ENCODE measurements around the gene FOXD2.

The FOXD2 gene

DNA sequence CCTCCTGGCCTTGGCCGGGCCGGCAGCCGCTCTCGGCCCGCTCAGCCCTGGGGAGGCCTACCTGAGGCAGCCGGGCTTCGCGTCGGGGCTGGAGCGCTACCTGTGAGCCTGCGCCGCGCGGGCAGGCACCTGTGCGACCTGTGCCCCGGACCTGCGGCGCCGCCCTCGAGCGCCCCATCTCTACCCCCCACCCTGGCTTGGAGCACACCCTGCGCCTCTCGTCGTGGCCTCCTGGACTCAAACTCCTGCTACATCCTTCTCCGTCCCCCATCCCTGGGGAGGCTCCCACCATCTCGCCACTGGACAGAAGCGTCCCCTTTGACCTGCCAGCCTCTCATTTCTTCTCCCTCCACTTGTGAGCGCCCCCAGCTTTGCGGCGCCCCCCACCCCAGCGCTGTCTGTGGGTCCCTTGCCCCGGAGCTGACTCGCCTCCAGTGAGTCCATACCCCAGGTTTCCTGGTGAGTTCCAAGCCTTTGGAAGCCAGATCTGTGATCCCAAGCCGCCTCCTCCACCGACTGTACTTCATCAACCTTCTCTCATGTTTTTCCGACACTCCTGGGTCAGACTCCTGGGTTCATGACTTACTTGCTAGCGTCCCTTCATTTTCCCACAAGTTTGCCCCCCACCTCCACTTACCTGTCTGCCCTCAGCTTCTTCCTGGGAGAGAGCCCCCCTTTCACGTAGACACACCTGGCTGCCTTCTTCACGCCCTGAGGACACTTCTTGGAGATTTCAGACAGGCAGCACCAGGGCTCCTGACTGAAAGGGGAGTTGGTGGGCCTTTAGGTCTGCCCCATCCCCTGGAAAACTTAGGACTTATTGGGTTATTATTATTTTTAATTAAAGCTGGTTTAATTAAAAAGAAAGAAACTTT is 20.4 kb upstream of the FOXD2 start:
- DNase-seq: no peak

- no peak for DNase-seq
Observed at GRCh38 chr1:47418122-47418521, 19.7 kb upstream of the FOXD2 start.

DNA sequence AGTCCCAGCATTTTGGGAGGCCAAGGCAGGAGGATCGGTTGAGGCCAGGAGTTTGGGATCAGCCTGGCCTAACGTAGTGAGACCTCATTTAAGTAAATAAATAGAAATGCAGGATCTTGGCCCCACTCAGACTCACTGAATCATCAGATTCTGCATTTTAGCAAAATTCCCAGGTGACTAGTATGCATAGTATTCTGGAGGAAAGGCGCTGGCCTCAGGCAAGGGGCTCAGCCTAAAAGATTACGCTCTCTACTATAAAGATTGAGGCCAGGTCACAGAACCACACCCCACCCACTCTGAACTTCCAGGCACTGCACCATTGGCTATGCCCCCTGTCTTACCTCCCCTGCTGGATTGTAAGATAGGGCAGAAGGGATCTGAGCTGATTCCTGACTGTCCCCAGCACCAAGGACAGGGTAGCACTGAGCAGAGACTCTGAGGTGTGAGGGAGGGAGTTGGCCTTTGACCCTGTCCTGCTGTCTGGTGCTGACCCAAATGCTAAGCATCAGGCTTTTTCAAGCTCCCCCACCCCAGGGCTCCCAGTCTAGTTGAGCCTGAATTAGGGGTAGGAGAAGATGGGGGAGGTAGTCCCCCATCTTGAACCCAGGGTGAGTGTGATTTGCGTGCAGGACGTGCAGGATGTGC is 19.0 kb upstream of the FOXD2 start:
- DNase-seq: no peak

- no peak for DNase-seq
Observed at GRCh38 chr1:47420547-47420946, 17.3 kb upstream of the FOXD2 start.

DNA sequence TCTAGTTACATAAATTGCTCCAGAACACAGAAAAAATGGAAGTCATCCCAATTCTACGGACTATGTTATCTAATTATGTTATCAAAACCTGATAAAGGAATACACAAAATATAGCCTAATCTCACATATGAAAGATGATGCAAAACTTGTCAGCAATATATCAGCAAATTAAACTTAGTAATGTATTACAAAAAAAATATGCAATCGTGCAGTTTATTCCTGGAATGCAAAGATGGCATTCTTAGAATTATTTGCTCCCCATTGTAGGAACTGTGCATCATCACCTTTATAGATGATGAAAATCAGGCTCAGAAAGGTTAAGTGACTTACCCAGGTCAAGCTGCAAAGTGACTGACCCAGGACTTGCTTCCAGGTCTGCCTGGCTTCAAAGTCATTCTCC is 14.0 kb upstream of the FOXD2 start:
- DNase-seq: no peak

DNA sequence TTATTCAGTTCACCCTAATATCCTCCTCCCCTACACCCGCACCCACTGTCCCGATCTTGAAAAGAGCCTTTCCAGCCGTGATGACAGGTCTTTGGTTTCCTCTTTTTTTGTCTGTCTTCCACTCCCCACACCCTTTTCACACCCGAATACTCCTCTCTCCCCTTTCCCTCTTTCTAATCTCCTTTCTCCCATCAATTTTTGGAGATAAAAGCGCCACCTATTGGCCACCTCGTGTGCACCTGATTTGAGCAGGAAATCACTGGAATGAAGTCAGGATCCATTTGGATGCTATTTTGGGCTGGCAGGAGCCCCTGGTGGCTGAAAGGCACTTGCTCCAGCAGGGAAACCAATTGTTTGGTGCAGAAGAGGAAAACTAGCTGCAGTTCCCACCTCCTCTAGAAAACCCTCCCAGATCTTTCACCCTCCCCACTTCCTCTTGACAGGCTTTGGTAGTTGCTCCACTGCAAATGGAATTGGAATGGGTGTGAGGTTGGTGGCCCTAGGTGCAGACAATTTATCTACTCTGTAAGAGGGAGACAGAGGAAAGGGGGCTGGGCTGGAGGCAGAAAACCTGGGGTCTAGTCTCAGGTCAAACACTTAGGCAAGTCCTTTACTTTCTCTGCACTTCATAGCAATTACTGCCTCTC is 13.4 kb upstream of the FOXD2 start:
- peak; percentile 53 for DNase-seq

DNA sequence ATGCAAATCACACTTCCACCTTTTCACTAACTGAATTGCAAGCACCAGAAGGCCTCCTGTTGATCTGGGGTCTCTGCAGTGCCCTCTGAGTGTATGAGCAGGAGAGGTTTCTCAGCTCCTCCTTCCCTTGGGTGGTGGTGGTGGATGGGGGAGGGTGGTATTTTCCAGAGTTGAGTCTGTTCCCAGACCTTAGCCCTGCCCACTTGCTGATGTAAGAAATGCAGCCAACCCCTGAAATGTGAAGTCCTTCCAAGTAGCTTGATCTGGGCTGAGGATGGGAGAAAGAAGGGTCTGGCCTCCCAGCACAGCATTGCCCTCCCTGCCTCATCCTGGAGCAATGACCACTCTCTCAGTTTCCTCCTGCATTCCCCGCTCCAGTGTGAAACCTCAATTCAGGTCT is 6.3 kb upstream of the FOXD2 start:
- DNase-seq: no peak

DNA sequence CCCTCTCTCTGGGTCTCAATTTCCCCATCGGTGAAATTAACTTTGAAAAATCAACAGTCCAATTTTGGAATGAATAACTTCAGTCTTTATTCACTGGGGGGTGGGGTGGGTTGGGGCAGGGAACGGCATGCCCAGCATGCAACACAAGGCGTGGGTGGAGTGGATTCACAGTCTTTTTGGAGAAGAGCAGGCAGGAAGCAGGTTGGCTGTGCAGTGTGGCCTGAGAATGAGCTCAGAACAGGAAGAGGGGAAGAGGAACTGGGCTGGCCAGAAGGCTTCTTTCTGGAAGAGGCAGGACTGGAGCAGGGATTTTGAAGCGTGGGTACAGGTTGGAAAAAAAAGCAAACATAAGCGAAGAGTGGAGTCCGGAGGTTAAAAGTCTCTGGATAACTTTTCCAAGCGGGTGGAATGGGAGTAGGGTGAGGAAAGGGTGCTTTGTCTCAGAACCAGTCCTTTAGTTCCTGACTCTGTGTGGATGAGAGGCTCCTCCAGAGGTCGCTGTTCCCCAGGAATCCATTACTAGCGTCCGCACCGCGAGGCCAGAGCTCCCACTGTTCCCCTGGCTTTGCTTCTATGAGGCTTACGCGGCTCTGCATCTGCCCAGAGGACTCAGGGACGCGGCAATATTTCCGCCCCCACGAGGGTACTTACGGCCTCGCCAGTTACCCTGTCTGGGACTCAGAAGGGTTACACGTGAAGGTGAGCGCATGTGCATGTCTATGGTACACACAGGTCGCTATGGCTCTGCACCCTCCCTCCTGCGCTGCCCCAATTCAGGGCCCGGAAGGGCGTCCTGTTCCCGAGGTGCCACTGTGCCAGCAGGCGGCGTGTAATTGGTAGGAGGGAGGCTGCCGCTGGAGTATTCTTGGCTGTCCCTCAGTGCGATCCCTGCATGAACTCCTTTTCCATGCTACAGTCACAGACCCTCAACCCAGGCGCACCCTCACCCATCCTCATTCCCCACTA is 5.5 kb upstream of the FOXD2 start:
- peak; percentile 53 for DNase-seq

DNA sequence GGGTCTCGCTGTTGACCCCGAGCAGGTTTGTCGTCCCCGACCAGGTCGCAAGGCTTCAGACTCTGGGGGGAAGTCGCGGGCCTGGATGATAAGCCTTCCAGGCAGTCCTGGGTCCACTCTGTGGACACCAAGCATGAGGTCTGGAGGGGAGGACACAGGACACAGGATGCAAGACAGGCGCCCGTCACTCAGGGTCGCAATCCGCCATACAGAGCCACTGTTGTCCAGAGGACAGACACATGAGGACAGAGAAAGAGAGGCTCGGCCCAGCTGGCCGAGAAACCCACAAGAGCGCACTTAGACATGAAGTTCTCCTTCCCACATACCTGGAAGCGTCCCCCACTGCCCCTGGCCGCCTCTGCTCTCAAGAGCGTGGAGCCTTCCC is 4.8 kb upstream of the FOXD2 start:
- DNase-seq: no peak

- DNase-seq: no peak
Observed at GRCh38 chr1:47433477-47434050, 4.3 kb upstream of the FOXD2 start.

DNA sequence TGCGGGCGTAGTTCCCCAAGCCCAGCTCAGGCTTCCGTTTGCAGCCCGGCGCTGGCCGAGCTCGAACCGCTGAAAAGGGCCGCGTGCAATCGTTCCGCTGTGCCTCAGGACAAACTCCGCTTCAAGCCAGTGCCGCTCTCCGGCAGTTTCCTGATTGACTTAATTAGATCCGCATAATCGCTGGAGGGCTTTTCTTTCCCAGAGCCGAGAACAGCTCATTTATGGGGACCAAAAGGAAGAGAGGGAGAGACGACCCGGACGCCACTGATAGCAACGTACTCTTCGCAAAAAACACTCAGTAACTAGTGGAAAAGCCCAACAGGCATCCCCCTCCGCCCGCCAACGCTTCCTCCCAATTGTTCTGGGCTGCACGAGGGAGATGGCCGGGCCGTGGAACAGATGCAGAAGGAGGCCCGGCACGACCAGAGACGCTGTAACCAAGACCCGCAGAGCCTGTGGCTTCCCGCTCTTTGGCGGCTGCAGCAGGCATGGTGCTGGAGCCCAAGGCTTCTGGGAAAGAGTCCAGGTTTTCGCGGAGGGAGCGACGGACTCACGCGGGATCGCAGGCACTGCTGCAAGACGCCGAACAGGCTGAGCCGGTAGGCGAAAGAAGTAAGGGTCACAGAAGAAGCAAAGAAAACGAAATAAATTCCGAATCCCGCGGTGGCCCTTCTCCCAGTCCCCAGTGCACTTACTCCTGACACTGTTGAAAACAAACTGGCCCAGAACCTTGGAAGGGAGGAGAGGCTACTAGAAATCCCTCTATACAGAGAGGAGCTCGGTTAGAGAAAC is 3.6 kb upstream of the FOXD2 start:
- no peak for DNase-seq

- DNase-seq: no peak
Observed at GRCh38 chr1:47435506-47436303, 2.1 kb upstream of the FOXD2 start.

GRCh38 chr1:47436304-47436978 is 1.4 kb upstream of the FOXD2 start:
- DNase-seq: peak; percentile 42

GRCh38 chr1:47436979-47437446 is 831 bp upstream of the FOXD2 start:
- DNase-seq: no peak

DNA sequence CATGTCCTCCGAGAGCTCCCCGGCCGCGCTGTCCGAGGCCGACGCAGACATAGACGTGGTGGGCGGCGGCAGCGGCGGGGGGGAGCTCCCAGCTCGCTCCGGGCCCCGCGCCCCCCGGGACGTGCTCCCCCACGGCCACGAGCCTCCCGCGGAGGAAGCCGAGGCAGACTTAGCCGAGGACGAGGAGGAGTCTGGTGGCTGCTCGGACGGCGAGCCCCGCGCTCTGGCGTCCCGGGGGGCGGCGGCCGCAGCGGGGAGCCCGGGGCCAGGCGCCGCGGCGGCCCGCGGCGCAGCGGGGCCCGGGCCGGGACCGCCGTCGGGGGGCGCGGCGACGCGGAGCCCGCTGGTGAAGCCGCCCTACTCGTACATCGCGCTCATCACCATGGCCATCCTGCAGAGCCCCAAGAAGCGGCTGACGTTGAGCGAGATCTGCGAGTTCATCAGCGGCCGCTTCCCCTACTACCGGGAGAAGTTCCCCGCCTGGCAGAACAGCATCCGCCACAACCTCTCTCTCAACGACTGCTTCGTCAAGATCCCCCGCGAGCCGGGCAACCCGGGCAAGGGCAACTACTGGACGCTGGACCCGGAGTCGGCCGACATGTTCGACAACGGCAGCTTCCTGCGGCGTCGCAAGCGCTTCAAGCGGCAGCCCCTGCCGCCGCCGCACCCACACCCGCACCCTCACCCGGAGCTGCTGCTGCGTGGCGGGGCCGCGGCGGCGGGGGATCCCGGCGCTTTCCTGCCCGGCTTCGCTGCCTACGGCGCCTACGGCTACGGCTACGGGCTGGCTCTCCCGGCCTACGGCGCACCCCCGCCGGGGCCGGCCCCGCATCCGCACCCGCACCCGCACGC is 547 bp downstream of the FOXD2 start:
- DNase-seq: no peak

DNA sequence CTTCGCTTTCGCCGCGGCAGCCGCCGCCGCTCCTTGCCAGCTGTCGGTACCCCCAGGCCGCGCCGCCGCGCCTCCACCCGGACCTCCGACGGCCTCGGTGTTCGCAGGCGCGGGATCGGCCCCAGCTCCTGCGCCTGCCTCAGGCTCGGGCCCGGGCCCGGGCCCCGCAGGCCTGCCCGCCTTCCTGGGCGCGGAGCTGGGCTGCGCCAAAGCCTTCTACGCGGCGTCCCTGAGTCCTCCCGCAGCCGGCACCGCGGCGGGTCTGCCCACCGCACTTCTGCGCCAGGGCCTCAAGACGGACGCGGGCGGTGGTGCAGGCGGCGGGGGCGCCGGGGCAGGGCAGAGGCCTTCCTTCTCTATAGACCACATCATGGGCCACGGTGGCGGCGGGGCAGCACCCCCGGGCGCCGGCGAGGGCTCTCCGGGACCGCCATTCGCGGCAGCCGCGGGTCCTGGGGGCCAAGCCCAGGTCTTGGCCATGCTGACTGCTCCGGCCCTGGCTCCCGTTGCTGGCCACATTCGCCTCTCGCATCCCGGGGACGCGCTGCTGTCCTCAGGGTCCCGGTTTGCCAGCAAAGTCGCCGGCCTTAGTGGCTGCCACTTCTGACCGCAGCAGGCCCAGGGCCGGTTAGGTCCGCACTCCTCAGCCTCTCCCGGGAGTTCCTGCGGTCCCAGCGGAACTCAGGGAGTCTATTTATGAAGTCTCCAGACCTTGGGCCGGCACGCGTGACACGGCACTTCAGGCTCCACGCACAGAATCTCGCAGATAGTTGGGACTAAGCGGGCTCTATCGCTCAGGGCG is 1.4 kb downstream of the FOXD2 start:
- no peak for DNase-seq

DNA sequence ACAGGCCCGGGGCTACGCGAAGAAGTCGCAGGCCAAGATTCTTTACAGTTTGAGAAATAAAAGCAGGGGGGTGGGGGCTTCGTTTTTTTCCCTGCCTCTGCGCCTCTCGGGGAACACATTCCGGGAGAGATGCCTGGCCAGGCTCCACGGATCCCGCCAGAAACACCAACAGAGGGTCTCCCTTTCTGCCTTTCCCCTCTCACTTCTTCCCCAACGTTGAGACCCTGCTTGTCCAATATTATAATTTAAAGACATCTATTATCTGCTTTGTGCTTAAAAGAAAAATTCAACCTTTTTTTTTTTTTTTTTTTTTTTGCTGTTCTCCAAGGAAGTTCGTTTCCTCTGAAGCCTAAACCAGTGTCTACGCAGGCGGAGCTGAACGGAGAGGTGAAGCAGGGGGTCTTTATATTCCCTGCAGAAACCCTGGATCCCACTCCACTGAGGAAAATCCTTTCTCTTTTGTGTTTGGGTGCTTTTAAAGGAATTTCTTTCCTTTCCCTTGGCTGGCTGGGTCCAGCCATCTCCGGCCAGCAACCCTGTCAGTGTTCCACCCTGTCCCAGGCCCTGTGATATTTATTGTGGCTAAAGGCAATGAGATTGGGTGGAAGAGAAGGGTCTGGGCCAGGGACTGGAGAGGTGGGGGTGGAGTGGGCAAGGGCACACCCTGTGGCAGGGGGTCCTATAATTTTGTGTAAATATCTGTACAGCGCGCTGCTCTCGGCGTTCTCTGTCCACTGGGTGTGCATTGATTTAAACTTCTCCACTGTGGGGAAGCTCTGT is 2.2 kb downstream of the FOXD2 start:
- DNase-seq: no peak

Data from NCI-H1092 (cell line).